Measurements from ENCODE around the gene FRAS1. TPM values are rescaled to one million over a fixed set of nuclear protein-coding genes. Genes with fewer than 3 reads are reported as not detected.
"Not testable (repeated sequence)": the region's sequence is repeated elsewhere in the genome, so short reads cannot be mapped to it uniquely, and the experiment has no call there.

Gene FRAS1
- total RNA-seq, 5 donors from 2014 or later (not counting 1 experiment from before 2014, with no cell fraction given): 0.23 to 0.39 (median 0.32) TPM; not detected in 2

DNA sequence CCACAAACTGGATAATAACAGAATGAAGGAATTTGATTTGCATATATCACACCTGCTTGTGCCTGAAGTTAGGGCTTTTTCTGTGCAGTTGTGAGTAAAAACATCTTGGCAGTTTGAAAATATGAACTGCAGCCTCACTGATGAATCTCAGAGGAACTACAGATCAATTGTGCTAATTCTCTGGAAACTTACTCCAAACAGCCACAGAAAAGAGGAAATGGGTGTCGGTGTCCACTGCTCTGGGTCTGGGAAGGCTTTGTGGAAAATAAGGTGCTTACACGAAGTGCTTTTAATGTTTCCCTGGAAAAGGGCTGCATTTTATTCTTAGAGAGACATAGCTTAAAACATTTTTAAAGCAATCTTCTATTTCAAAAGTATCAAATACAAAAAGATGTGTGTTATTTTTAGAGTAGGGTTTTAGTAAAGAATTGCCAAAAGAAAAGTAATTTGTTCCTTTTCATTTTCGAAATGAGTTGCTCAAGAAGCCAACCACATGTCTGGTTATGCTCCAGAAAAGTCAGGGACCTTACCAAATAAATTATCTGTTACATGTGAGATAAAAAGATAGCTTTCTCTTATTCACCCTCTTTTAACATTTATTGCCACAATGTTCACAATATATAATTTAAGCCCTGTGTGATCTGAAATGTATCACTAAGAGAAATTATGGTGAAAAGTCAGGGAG, 240.1 kb downstream of the FRAS1 start:
- WGBS (ENCODE audit: insufficient coverage): no CpG with 5 or more reads among the region's 3 CpGs
- Histone ChIP-seq H3K27me3 (replicated peaks in 1 of 2; ENCODE audit: control insufficient read depth in 2 of 2, extremely low read depth in 1 of 2, insufficient read depth in 2 of 2, low read length in 1 of 2) (peaks cover 0 to 5% of the 10 kb centered on the region in 2 experiments), H3K27ac (ENCODE audit: low read length) (no peak overlapping the region), H3K4me3 (ENCODE audit: control insufficient read depth in 1 of 2, extremely low read depth in 1 of 2, low read length in 1 of 2) (no peak overlapping the region), H3K36me3 (ENCODE audit: control insufficient read depth in 2 of 2, extremely low read depth in 1 of 2, insufficient read depth in 1 of 2, low read length in 1 of 2) (no peaks in the 10 kb centered on the region), H3K4me1 (ENCODE audit: control insufficient read depth in 1 of 2, extremely low read depth in 1 of 2, insufficient read depth in 2 of 2, low read length in 2 of 2) (no peaks in the 10 kb centered on the region), H3K9me3 (no peaks in the 10 kb centered on the region)
- ATAC-seq (replicated peaks in 1 of 4) (no peak), DNase-seq (no peak)
- ChIA-PET CTCF (interaction anchor here in 1 of 2 donors (0.6 kb wide), 1 partner anchor 205 kb away, joined by 3 read pairs; no protein-coding TSS in a partner anchor), POLR2A (interaction anchor here in 1 of 2 donors (0.7 kb wide), 1 partner anchor 10 kb away, joined by 3 read pairs; no protein-coding TSS in a partner anchor)
- H3K27ac Mint-ChIP-seq: no peak overlapping the region
- no peaks in the 10 kb centered on the region for H3K4me1 Mint-ChIP-seq
- H3K4me3 Mint-ChIP-seq: no peak overlapping the region
- no peaks in the 10 kb centered on the region for H3K36me3 Mint-ChIP-seq
- H3K9me3 Mint-ChIP-seq: no peaks in the 10 kb centered on the region
- H3K27me3 Mint-ChIP-seq: peaks cover 13 to 24% of the 10 kb centered on the region in 2 donors

DNA sequence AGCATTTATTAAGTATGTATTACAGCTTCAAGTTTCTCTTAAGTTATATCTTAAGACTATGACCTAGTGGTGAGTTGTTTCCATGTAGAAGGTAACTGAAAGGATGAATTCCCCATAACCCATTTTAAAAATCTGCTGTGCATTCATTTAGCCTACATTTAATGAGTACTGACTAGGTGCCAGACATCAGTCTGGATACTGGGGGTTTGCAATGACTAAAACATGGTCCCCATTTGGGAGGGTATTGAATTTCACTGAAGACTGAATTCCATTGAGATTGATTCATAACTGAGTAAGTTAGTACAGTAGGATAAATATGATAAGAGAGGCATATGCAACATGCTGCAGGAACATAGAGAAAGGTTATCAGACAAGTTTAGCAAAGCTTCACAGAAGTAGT, 241.5 kb downstream of the FRAS1 start:
- Mint-ChIP-seq H3K36me3 (no peaks in the 10 kb centered on the region), H3K27me3 (peaks cover 13 to 24% of the 10 kb centered on the region in 2 donors), H3K4me3 (no peak overlapping the region), H3K4me1 (no peaks in the 10 kb centered on the region), H3K27ac (no peak overlapping the region), H3K9me3 (no peaks in the 10 kb centered on the region)
- Histone ChIP-seq H3K9me3 (no peaks in the 10 kb centered on the region), H3K27ac (ENCODE audit: low read length) (no peak overlapping the region), H3K4me1 (ENCODE audit: control insufficient read depth in 1 of 2, extremely low read depth in 1 of 2, insufficient read depth in 2 of 2, low read length in 2 of 2) (no peaks in the 10 kb centered on the region), H3K4me3 (ENCODE audit: control insufficient read depth in 1 of 2, extremely low read depth in 1 of 2, low read length in 1 of 2) (no peak overlapping the region), H3K36me3 (ENCODE audit: control insufficient read depth in 2 of 2, extremely low read depth in 1 of 2, insufficient read depth in 1 of 2, low read length in 1 of 2) (no peaks in the 10 kb centered on the region), H3K27me3 (replicated peaks in 1 of 2; ENCODE audit: control insufficient read depth in 2 of 2, extremely low read depth in 1 of 2, insufficient read depth in 2 of 2, low read length in 1 of 2) (peaks cover 0 to 5% of the 10 kb centered on the region in 2 experiments)
- CTCF ChIA-PET: no interaction called here
- no peak for DNase-seq
- ATAC-seq (replicated peaks in 1 of 4): no peak
- POLR2A ChIA-PET: no interaction called here

DNA sequence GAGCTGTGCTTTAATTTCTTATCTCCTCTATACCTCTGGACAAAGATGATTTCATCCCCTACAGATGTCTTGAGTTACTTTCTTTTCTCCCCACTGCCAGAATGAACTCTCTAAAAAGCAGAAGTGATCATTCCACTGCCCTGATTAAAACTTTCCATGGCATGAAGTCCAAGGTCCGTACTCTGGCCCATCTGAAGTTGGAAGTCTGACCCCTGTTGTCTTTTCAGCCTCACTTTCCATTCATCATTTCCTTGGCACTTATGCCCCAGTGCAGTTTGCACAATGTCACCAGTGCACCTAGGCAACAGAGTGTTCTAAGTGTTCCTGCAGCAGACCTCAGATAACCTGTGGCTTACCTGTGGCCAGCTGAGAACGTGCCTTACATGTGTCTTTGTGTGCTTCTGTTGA, 242.4 kb downstream of the FRAS1 start:
- no peak overlapping the region for H3K27ac ChIP-seq (ENCODE audit: low read length)
- CTCF ChIA-PET: interaction anchor here in 1 of 2 donors (0.7 kb wide), 1 partner anchor 22 kb away, joined by 3 read pairs; no protein-coding TSS in a partner anchor
- no peaks in the 10 kb centered on the region for H3K4me1 ChIP-seq (ENCODE audit: control insufficient read depth in 1 of 2, extremely low read depth in 1 of 2, insufficient read depth in 2 of 2, low read length in 2 of 2)
- Mint-ChIP-seq H3K27ac (no peak overlapping the region), H3K4me3 (no peak overlapping the region), H3K9me3 (no peaks in the 10 kb centered on the region), H3K27me3 (peaks cover 13 to 24% of the 10 kb centered on the region in 2 donors), H3K36me3 (no peaks in the 10 kb centered on the region), H3K4me1 (no peaks in the 10 kb centered on the region)
- H3K27me3 ChIP-seq (replicated peaks in 1 of 2; ENCODE audit: control insufficient read depth in 2 of 2, extremely low read depth in 1 of 2, insufficient read depth in 2 of 2, low read length in 1 of 2): peaks cover 0 to 5% of the 10 kb centered on the region in 2 experiments
- ATAC-seq (replicated peaks in 1 of 4) (no peak), DNase-seq (no peak)
- WGBS (ENCODE audit: insufficient coverage): 48% methylated on average over 2 of the region's 2 CpGs
- no peaks in the 10 kb centered on the region for H3K36me3 ChIP-seq (ENCODE audit: control insufficient read depth in 2 of 2, extremely low read depth in 1 of 2, insufficient read depth in 1 of 2, low read length in 1 of 2)
- POLR2A ChIA-PET: no interaction called here
- H3K9me3 ChIP-seq: no peaks in the 10 kb centered on the region
- H3K4me3 ChIP-seq (ENCODE audit: control insufficient read depth in 1 of 2, extremely low read depth in 1 of 2, low read length in 1 of 2): no peak overlapping the region

DNA sequence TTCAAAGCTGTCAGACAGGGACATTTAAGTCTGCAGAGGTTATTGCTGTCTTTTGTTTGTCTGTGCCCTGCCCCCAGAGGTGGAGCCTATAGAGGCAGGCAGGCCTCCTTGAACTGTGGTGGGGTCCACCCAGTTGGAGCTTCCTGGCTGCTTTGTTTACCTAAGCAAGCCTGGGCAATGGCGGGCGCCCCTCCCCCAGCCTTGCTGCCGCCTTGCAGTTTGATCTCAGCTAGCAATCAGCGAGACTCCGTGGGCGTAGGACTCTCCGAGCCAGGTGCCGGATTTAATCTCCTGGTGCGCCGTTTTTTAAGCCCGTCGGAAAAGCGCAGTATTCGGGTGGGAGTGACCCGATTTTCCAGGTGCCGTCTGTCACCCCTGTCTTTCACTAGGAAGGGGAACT, 250.1 kb downstream of the FRAS1 start:
- WGBS (ENCODE audit: insufficient coverage): 97% methylated on average over 12 of the region's 16 CpGs
- H3K27me3 ChIP-seq (replicated peaks in 1 of 2; ENCODE audit: control insufficient read depth in 2 of 2, extremely low read depth in 1 of 2, insufficient read depth in 2 of 2, low read length in 1 of 2); H3K9me3 ChIP-seq; DNase-seq; H3K4me1 Mint-ChIP-seq; H3K36me3 ChIP-seq (ENCODE audit: control insufficient read depth in 2 of 2, extremely low read depth in 1 of 2, insufficient read depth in 1 of 2, low read length in 1 of 2); H3K27ac Mint-ChIP-seq; H3K4me3 Mint-ChIP-seq; H3K4me3 ChIP-seq (ENCODE audit: control insufficient read depth in 1 of 2, extremely low read depth in 1 of 2, low read length in 1 of 2); POLR2A ChIA-PET; ATAC-seq (replicated peaks in 1 of 4); H3K36me3 Mint-ChIP-seq; CTCF ChIA-PET; H3K4me1 ChIP-seq (ENCODE audit: control insufficient read depth in 1 of 2, extremely low read depth in 1 of 2, insufficient read depth in 2 of 2, low read length in 2 of 2); H3K9me3 Mint-ChIP-seq; H3K27ac ChIP-seq (ENCODE audit: low read length): not testable (repeated sequence)
- peaks cover 0 to 14% of the 10 kb centered on the region in 2 donors for H3K27me3 Mint-ChIP-seq

DNA sequence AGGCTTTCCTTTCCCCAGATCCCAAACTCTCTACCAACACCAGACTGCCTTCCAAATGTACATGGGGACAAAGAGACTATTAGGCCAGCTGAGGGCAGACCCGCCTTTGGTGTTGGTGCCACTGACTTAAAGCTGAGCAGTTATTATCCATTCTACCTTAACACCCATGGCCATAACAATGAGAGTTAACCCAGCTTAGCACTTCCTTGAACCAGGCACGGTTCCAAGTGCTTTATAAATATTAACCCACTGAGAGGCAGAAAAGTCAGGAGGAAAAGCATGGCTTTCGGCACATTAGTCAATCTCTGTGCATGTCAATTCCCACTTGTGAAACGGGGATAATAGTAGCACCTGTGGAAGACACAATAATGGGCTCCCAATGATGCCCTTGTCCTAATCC, 251.4 kb downstream of the FRAS1 start:
- Mint-ChIP-seq H3K27me3 (peaks cover 1 to 18% of the 10 kb centered on the region in 2 donors), H3K27ac (no peak overlapping the region), H3K4me1 (no peaks in the 10 kb centered on the region), H3K36me3 (no peaks in the 10 kb centered on the region), H3K9me3 (no peaks in the 10 kb centered on the region), H3K4me3 (no peak overlapping the region)
- POLR2A ChIA-PET: no interaction called here
- H3K36me3 ChIP-seq (ENCODE audit: control insufficient read depth in 2 of 2, extremely low read depth in 1 of 2, insufficient read depth in 1 of 2, low read length in 1 of 2): no peaks in the 10 kb centered on the region
- no peak overlapping the region for H3K27ac ChIP-seq (ENCODE audit: low read length)
- WGBS (ENCODE audit: insufficient coverage): 87% methylated on average over 3 of the region's 4 CpGs
- no peak for DNase-seq
- H3K4me1 ChIP-seq (ENCODE audit: control insufficient read depth in 1 of 2, extremely low read depth in 1 of 2, insufficient read depth in 2 of 2, low read length in 2 of 2): no peaks in the 10 kb centered on the region
- no peaks in the 10 kb centered on the region for H3K9me3 ChIP-seq
- no peak overlapping the region for H3K4me3 ChIP-seq (ENCODE audit: control insufficient read depth in 1 of 2, extremely low read depth in 1 of 2, low read length in 1 of 2)
- ATAC-seq (replicated peaks in 1 of 4): no peak
- CTCF ChIA-PET: no interaction called here
- no peaks in the 10 kb centered on the region for H3K27me3 ChIP-seq (replicated peaks in 1 of 2; ENCODE audit: control insufficient read depth in 2 of 2, extremely low read depth in 1 of 2, insufficient read depth in 2 of 2, low read length in 1 of 2)

DNA sequence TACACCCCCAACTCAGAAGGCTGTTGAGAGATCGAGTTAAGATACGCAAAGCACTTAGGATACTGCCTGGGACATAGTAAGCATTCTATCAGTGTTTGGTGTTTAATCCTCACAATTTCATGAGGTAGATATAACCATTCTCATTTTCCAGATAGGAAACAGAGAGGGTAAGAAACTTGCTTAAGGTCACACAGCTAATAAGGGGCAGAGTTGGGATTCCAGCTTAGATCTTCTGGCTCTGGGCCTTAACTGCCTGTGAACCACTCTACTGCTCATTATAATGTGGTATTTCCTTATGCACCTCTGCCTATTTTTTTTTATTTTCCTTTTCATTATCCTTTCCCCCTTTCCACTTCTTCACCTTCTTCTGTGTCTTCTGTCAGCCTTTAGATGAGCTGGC, 252.2 kb downstream of the FRAS1 start:
- ATAC-seq (replicated peaks in 1 of 4) (no peak), DNase-seq (no peak)
- Histone ChIP-seq H3K27ac (ENCODE audit: low read length) (no peak overlapping the region), H3K27me3 (replicated peaks in 1 of 2; ENCODE audit: control insufficient read depth in 2 of 2, extremely low read depth in 1 of 2, insufficient read depth in 2 of 2, low read length in 1 of 2) (no peaks in the 10 kb centered on the region), H3K9me3 (no peaks in the 10 kb centered on the region), H3K4me1 (ENCODE audit: control insufficient read depth in 1 of 2, extremely low read depth in 1 of 2, insufficient read depth in 2 of 2, low read length in 2 of 2) (no peaks in the 10 kb centered on the region), H3K36me3 (ENCODE audit: control insufficient read depth in 2 of 2, extremely low read depth in 1 of 2, insufficient read depth in 1 of 2, low read length in 1 of 2) (no peaks in the 10 kb centered on the region), H3K4me3 (ENCODE audit: control insufficient read depth in 1 of 2, extremely low read depth in 1 of 2, low read length in 1 of 2) (no peak overlapping the region)
- no CpG with 5 or more reads among the region's 2 CpGs for WGBS (ENCODE audit: insufficient coverage)
- no peak overlapping the region for H3K27ac Mint-ChIP-seq
- H3K36me3 Mint-ChIP-seq: no peaks in the 10 kb centered on the region
- CTCF ChIA-PET: no interaction called here
- no peaks in the 10 kb centered on the region for H3K4me1 Mint-ChIP-seq
- peaks cover 4 to 25% of the 10 kb centered on the region in 2 donors for H3K27me3 Mint-ChIP-seq
- H3K9me3 Mint-ChIP-seq: no peaks in the 10 kb centered on the region
- no peak overlapping the region for H3K4me3 Mint-ChIP-seq
- POLR2A ChIA-PET: no interaction called here

Measured in T-cell (primary cell).